ENCODE measurements around the gene EXOC3L4.

The EXOC3L4 gene

GRCh38 chr14:103057372-103058163, 37.0 kb upstream of the EXOC3L4 start, which contains the start of gene CDC42BPB:
Gene CDC42BPB (minus strand): TSS chr14:103057549. CDS start chr14:103057173, 376 bp downstream.
- Histone ChIP-seq H3K4me2 (ENCODE audit: low read length) (no peak within 1 kb of the TSS), H2AFZ (ENCODE audit: low read depth, low read length) (no peak within 1 kb of the TSS), H3K9ac (ENCODE audit: low read length) (no peak within 1 kb of the TSS), H3K27me3 (ENCODE audit: low read depth, low read length) (peaks cover 10% of the 10 kb centered on the region), H4K20me1 (ENCODE audit: insufficient read depth, low read length) (no peaks in the 10 kb centered on the region), H3K36me3 (replicated peaks; ENCODE audit: low read depth, low read length) (no peaks in the 10 kb centered on the region), H3K9me3 (ENCODE audit: insufficient read depth, low read length) (no peaks in the 10 kb centered on the region), H3K4me1 (ENCODE audit: low read length) (no peaks in the 10 kb centered on the region), H3K79me2 (ENCODE audit: low read length) (no peaks in the 10 kb centered on the region), H3K4me3 (ENCODE audit: low read length) (no peak within 1 kb of the TSS), H3K27ac (ENCODE audit: low read length) (no peak within 1 kb of the TSS)
- TF ChIP-seq EZH2phosphoT487 (IDR thresholded peaks at IDR 0.05; ENCODE audit: low read depth) (no peak), CTCF (IDR thresholded peaks at IDR 0.05; ENCODE audit: low read depth, low read length) (no peak)

- Histone ChIP-seq H3K4me1 (ENCODE audit: low read length) (no peaks in the 10 kb centered on the region), H3K4me2 (ENCODE audit: low read length) (no peak overlapping the region), H3K9me3 (ENCODE audit: insufficient read depth, low read length) (no peaks in the 10 kb centered on the region), H3K79me2 (ENCODE audit: low read length) (no peaks in the 10 kb centered on the region), H3K9ac (ENCODE audit: low read length) (no peak overlapping the region), H3K27ac (ENCODE audit: low read length) (no peak overlapping the region), H2AFZ (ENCODE audit: low read depth, low read length) (no peak overlapping the region), H3K36me3 (replicated peaks; ENCODE audit: low read depth, low read length) (no peaks in the 10 kb centered on the region), H4K20me1 (ENCODE audit: insufficient read depth, low read length) (no peaks in the 10 kb centered on the region), H3K27me3 (ENCODE audit: low read depth, low read length) (peaks cover 9% of the 10 kb centered on the region; the same call in 1 of the 2 replicates), H3K4me3 (ENCODE audit: low read length) (no peak overlapping the region)
- TF ChIP-seq EZH2phosphoT487 (IDR thresholded peaks at IDR 0.05; ENCODE audit: low read depth) (no peak), CTCF (IDR thresholded peaks at IDR 0.05; ENCODE audit: low read depth, low read length) (no peak)
Measured at GRCh38 chr14:103058164-103059055, 36.1 kb upstream of the EXOC3L4 start.

- Histone ChIP-seq H3K27me3 (ENCODE audit: low read depth, low read length) (peaks cover 9% of the 10 kb centered on the region; the same call in 1 of the 2 replicates), H3K27ac (ENCODE audit: low read length) (no peak overlapping the region), H3K36me3 (replicated peaks; ENCODE audit: low read depth, low read length) (no peaks in the 10 kb centered on the region), H3K4me1 (ENCODE audit: low read length) (no peaks in the 10 kb centered on the region), H4K20me1 (ENCODE audit: insufficient read depth, low read length) (no peaks in the 10 kb centered on the region), H2AFZ (ENCODE audit: low read depth, low read length) (no peak overlapping the region), H3K9me3 (ENCODE audit: insufficient read depth, low read length) (no peaks in the 10 kb centered on the region), H3K9ac (ENCODE audit: low read length) (no peak overlapping the region), H3K4me2 (ENCODE audit: low read length) (no peak overlapping the region), H3K4me3 (ENCODE audit: low read length) (no peak overlapping the region), H3K79me2 (ENCODE audit: low read length) (no peaks in the 10 kb centered on the region)
- TF ChIP-seq EZH2phosphoT487 (IDR thresholded peaks at IDR 0.05; ENCODE audit: low read depth) (no peak), CTCF (IDR thresholded peaks at IDR 0.05; ENCODE audit: low read depth, low read length) (no peak)
Measured at GRCh38 chr14:103059556-103059955, 35.0 kb upstream of the EXOC3L4 start.

- Histone ChIP-seq H3K4me2 (ENCODE audit: low read length) (no peak overlapping the region), H3K4me3 (ENCODE audit: low read length) (no peak overlapping the region), H4K20me1 (ENCODE audit: insufficient read depth, low read length) (no peaks in the 10 kb centered on the region), H3K9ac (ENCODE audit: low read length) (no peak overlapping the region), H3K27ac (ENCODE audit: low read length) (no peak overlapping the region), H3K36me3 (replicated peaks; ENCODE audit: low read depth, low read length) (no peaks in the 10 kb centered on the region), H3K4me1 (ENCODE audit: low read length) (no peaks in the 10 kb centered on the region), H3K79me2 (ENCODE audit: low read length) (no peaks in the 10 kb centered on the region), H3K9me3 (ENCODE audit: insufficient read depth, low read length) (no peaks in the 10 kb centered on the region), H2AFZ (ENCODE audit: low read depth, low read length) (no peak overlapping the region), H3K27me3 (ENCODE audit: low read depth, low read length) (peaks cover 9% of the 10 kb centered on the region; the same call in 1 of the 2 replicates)
- no peak for TF ChIP-seq EZH2phosphoT487 (IDR thresholded peaks at IDR 0.05; ENCODE audit: low read depth)
- TF ChIP-seq CTCF (IDR thresholded peaks at IDR 0.05; ENCODE audit: low read depth, low read length) = no peak
Measured at GRCh38 chr14:103061482-103061976, 33.0 kb upstream of the EXOC3L4 start.

Data from OCI-LY3 (cell line).